ENCODE data around the gene CDC42. TPM values are rescaled to one million over a fixed set of nuclear protein-coding genes. Genes with fewer than 3 reads are reported as not detected.

The CDC42 gene
- total RNA-seq, 2 donors from 2014 or later = 264 to 345 TPM

- H3K4me3 ChIP-seq = no peak overlapping the region
- TF ChIP-seq CTCF (IDR thresholded peaks at IDR 0.05) = no peak
- H3K9ac ChIP-seq (ENCODE audit: low read depth in 2 of 2, low read length in 2 of 2) = no peak overlapping the region
- DNase-seq = no peak
- no peaks in the 10 kb centered on the region for H3K9me3 ChIP-seq
- H3K4me1 ChIP-seq = no peaks in the 10 kb centered on the region
- no peak overlapping the region for H3K27ac ChIP-seq
- H3K27me3 ChIP-seq = no peaks in the 10 kb centered on the region
- H3K36me3 ChIP-seq = no peaks in the 10 kb centered on the region
- intact Hi-C loops (cut with DNase I) = loop anchor here (5.0 to 10.0 kb wide), 2 partner anchors 146 to 514 kb away; partner anchors contain the start of gene C1QC
Observed at GRCh38 chr1:22131062-22131461, 78.6 kb downstream of the CDC42 start.

- Histone ChIP-seq H3K4me1 (no peaks in the 10 kb centered on the region), H3K27me3 (no peaks in the 10 kb centered on the region), H3K9me3 (no peaks in the 10 kb centered on the region), H3K9ac (ENCODE audit: low read depth in 2 of 2, low read length in 2 of 2) (no peak overlapping the region), H3K27ac (no peak overlapping the region), H3K36me3 (no peaks in the 10 kb centered on the region), H3K4me3 (no peak overlapping the region)
- intact Hi-C loops (cut with DNase I) = loop anchor here (2.0 to 10.0 kb wide), 3 partner anchors 145 to 513 kb away; partner anchors contain the start of gene C1QC
- DNase-seq = peak; percentile 61
- TF ChIP-seq CTCF (IDR thresholded peaks at IDR 0.05) = peak; percentile 84
Observed at GRCh38 chr1:22131875-22132486, 79.5 kb downstream of the CDC42 start.

- H3K9me3 ChIP-seq = no peaks in the 10 kb centered on the region
- intact Hi-C loops (cut with DNase I) = loop anchor here (2.0 to 10.0 kb wide), 3 partner anchors 145 to 512 kb away; partner anchors contain the start of gene C1QC
- TF ChIP-seq CTCF (IDR thresholded peaks at IDR 0.05) = no peak
- H3K27me3 ChIP-seq = no peaks in the 10 kb centered on the region
- H3K4me3 ChIP-seq = no peak overlapping the region
- H3K9ac ChIP-seq (ENCODE audit: low read depth in 2 of 2, low read length in 2 of 2) = no peak overlapping the region
- no peaks in the 10 kb centered on the region for H3K4me1 ChIP-seq
- H3K36me3 ChIP-seq = no peaks in the 10 kb centered on the region
- no peak overlapping the region for H3K27ac ChIP-seq
- DNase-seq = no peak
Observed at GRCh38 chr1:22132517-22133235, 80.2 kb downstream of the CDC42 start.

GRCh38 chr1:22133247-22133930 lies 80.9 kb downstream of the CDC42 start:
- intact Hi-C loops (cut with DNase I) = loop anchor here (2.0 to 10.0 kb wide), 3 partner anchors 144 to 511 kb away; partner anchors contain the start of gene C1QC
- DNase-seq = no peak
- Histone ChIP-seq H3K27me3 (no peaks in the 10 kb centered on the region), H3K9ac (ENCODE audit: low read depth in 2 of 2, low read length in 2 of 2) (no peak overlapping the region), H3K27ac (no peak overlapping the region), H3K36me3 (no peaks in the 10 kb centered on the region), H3K4me3 (no peak overlapping the region), H3K4me1 (no peaks in the 10 kb centered on the region), H3K9me3 (no peaks in the 10 kb centered on the region)
- no peak for TF ChIP-seq CTCF (IDR thresholded peaks at IDR 0.05)

- Histone ChIP-seq H3K9ac (ENCODE audit: low read depth in 2 of 2, low read length in 2 of 2) (no peak overlapping the region), H3K36me3 (no peaks in the 10 kb centered on the region), H3K27ac (no peak overlapping the region), H3K9me3 (no peaks in the 10 kb centered on the region), H3K4me3 (no peak overlapping the region), H3K27me3 (peaks cover 4% of the 10 kb centered on the region), H3K4me1 (no peaks in the 10 kb centered on the region)
- DNase-seq = no peak
- no peak for TF ChIP-seq CTCF (IDR thresholded peaks at IDR 0.05)
- intact Hi-C loops (cut with DNase I) = loop anchor here (2.0 to 10.0 kb wide), 3 partner anchors 143 to 511 kb away; partner anchors contain the start of gene C1QC
Observed at GRCh38 chr1:22133931-22134324, 81.4 kb downstream of the CDC42 start.

Measured in colonic mucosa (tissue), 4 donors.